Measurements from ENCODE around the gene CACFD1.

DNA sequence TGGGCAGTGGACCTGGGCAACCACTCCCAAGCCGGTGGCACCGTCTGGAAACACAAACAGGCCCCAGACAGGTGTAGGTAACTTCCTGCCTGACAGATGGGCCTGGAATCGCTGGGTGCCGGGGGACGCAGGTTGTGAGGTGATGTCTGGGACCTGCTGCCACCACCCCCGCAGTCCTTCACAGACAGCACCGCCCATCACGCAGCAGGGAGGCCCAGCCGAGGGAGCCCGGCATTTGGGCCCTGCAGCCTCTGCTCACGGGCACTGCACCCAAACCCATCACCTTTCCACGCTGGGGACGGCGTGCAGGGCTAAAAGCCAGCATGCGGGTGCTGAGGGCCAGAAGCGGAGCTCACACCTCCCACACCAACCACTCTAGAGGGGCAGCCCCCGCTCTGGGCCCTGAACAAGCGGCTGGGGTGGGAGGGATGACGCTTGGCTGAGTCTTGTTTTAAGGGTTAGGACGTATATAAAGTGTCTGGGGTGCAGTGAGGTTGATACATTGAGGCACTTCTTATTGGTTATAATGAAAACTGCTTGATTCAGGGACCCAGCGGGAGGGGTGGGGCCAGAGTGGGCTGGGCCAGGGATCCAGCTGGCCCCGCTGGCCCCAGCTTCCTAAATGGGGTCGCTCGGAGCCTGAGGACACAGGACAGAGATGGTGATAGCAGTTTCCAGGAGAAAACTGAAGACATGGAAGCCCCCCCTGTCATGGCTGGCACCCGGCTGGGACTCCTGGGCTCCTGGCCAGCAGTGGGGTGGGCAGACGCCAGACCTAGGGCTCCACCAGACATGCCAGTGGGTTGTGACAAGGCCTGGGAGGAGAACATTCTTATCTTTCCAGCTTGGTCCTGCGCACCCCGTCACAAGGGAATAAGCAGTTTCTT lies 53.7 kb downstream of the CACFD1 start:
- no peak for TF ChIP-seq POLR2A (IDR thresholded peaks at IDR 0.05)
- TF ChIP-seq, protein P1, sequence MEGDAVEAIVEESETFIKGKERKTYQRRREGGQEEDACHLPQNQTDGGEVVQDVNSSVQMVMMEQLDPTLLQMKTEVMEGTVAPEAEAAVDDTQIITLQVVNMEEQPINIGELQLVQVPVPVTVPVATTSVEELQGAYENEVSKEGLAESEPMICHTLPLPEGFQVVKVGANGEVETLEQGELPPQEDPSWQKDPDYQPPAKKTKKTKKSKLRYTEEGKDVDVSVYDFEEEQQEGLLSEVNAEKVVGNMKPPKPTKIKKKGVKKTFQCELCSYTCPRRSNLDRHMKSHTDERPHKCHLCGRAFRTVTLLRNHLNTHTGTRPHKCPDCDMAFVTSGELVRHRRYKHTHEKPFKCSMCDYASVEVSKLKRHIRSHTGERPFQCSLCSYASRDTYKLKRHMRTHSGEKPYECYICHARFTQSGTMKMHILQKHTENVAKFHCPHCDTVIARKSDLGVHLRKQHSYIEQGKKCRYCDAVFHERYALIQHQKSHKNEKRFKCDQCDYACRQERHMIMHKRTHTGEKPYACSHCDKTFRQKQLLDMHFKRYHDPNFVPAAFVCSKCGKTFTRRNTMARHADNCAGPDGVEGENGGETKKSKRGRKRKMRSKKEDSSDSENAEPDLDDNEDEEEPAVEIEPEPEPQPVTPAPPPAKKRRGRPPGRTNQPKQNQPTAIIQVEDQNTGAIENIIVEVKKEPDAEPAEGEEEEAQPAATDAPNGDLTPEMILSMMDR (IDR thresholded peaks at IDR 0.05): no peak
- no peak for TF ChIP-seq EP300 (IDR thresholded peaks at IDR 0.05)

Data from sigmoid colon (tissue), 4 donors.